GM12874 (cell line): ENCODE data around the gene ZC3H15.

Source experiments
- TF ChIP-seq, protein P1 (sequence below): IDR thresholded peaks from 2 replicates; pipeline ENCODE4 v1.5.1; 2011; ENCODE audit warnings: low read depth, mild to moderate bottlenecking, control low read depth, low read length, moderate library complexity; ENCODE audit not compliant: insufficient read depth

Gene ZC3H15

DNA sequence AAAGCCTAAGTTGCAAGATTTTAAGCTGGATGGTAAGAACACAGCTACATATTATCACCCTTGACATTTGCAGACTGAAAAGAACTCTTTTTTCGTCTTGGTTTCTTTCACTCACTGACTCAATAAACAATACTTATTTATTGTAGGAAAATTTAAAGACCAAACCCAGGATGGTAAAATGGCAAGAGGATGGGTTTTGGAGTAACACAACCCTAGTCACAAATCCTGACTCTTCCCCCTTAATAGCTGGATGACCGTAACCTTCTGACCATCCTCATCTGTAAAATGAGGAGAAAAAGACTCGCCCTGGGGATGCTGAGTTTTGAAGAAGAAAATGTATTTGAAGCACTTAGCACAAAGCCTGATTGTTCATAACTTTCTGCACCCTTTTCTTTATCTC is 48.3 kb downstream of the ZC3H15 start:
- TF ChIP-seq, protein P1, sequence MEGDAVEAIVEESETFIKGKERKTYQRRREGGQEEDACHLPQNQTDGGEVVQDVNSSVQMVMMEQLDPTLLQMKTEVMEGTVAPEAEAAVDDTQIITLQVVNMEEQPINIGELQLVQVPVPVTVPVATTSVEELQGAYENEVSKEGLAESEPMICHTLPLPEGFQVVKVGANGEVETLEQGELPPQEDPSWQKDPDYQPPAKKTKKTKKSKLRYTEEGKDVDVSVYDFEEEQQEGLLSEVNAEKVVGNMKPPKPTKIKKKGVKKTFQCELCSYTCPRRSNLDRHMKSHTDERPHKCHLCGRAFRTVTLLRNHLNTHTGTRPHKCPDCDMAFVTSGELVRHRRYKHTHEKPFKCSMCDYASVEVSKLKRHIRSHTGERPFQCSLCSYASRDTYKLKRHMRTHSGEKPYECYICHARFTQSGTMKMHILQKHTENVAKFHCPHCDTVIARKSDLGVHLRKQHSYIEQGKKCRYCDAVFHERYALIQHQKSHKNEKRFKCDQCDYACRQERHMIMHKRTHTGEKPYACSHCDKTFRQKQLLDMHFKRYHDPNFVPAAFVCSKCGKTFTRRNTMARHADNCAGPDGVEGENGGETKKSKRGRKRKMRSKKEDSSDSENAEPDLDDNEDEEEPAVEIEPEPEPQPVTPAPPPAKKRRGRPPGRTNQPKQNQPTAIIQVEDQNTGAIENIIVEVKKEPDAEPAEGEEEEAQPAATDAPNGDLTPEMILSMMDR: no peak

DNA sequence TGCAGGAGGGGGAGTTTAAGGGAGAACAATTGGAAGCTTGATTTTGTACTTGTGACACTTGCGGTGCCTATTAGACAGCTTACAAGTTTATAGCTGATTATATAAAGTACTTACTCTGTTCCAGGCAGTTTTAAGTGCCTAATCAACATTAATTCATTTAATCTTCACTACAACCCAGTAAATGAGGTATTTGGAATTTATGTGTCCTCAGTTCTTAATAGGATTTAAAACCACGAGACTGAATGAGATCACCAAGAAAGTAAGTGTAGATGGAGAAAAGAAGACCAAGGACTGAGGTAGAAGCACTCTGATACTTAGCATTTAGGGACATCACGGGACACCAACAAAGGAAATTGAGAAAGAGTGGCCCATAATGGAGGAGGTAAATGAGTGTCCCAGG is 49.8 kb downstream of the ZC3H15 start:
- TF ChIP-seq, protein P1: no peak

GRCh38 chr2:186537019-186537418 is 51.0 kb downstream of the ZC3H15 start:
- TF ChIP-seq, protein P1: no peak

DNA sequence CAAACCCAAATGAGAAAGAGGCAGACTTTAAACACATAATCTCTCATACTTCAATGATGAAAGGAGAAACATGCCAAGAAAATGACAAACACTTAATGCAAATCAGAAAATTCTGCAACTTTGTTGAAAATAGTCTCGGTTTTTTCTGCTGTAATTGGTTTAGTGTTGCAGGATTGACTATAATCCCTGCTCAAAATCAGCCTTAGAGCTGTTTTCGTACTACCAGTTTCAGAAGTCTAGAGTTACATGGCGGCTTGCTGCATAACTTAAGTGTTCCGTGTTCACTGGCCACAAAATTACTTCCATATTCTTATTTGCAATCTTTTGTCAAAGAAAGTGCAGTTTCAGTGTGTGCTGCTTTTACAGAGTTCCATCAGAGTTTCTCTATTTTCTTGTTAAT is 54.9 kb downstream of the ZC3H15 start:
- TF ChIP-seq, protein P1: no peak

DNA sequence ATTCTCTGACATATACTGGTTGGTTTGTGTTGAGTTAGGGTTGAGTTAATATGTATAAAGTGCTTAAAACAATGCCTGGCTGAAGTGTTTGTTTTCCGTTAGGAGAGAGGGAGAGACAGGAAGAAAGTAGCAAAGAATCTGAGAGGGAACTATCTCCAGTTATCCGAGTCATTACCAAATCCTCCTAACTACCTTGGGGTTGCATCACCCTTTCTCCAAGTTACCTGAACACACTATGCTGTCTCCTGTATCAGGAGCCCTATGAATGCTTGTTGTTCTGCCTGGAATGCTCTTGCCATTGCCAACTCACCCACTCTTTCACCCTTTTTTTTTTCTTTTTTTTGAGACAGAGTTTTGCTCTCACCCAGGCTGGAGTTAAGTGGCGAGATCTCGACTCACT is 55.9 kb downstream of the ZC3H15 start:
- TF ChIP-seq, protein P1: no peak

DNA sequence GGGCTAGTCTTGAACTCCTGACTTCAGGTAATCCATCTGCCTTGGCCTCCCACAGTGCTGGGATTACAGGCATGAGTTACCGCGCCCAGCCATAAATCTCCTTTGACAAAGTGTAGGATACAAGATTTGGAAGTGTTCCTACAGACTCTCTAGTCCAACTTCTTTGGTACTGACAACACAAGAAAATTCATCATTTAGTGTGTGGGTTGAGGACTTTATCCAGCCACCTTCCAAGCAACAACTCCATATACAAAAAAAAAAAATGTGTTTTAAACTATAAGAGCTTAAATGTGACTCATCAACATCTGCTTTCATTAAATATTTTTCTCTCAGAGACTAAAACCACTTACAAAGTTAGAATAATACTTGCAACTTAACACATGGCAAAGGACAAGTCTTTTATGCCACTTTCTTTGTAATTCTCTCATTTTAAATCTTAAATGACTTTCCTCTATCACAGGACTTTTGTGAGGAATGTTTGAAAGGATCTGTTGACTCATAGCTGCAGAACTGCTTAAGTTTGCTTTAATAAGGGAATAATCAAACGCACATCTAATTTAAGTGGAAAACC is 57.6 kb downstream of the ZC3H15 start:
- TF ChIP-seq, protein P1: no peak

GRCh38 chr2:186544255-186544675 is 58.2 kb downstream of the ZC3H15 start:
- TF ChIP-seq, protein P1: no peak
